Neutrophil (primary cell): ENCODE data around the gene COL4A1.

ENCODE experiments used
- H3K27ac ChIP-seq: fragments of 200-600 bp; sonication (generic); 2 replicates; pipeline ENCODE4 v1.5.1; 2016; ENCODE audit warnings: mild to moderate bottlenecking, moderate library complexity
- H3K27me3 ChIP-seq: fragments of 200-600 bp; sonication (generic); 2 replicates; pipeline ENCODE4 v1.6.0; 2016; ENCODE audit warnings: mild to moderate bottlenecking
- H3K36me3 ChIP-seq: fragments of 200-600 bp; sonication (generic); 2 replicates; pipeline ENCODE4 v1.5.1; 2017
- H3K4me1 ChIP-seq, 2 experiments: fragments of 200-600 bp in 1 of 2; sonication (generic) in 1 of 2; 1 replicate in 1 of 2; 2 replicates in 1 of 2; pipeline versions ENCODE4 v1.5.1 to v1.6.1; 2013 to 2016; ENCODE audit warnings: low read depth in 1 of 2, low read length in 1 of 2, mild to moderate bottlenecking in 1 of 2, moderate library complexity in 1 of 2; ENCODE audit not compliant: control insufficient read depth in 1 of 2, insufficient read depth in 1 of 2
- H3K4me3 ChIP-seq, 2 experiments: fragments of 200-600 bp in 1 of 2; sonication (generic) in 1 of 2; 1 replicate in 1 of 2; 2 replicates in 1 of 2; pipeline ENCODE4 v1.5.1; 2013 to 2016; ENCODE audit warnings: low read depth in 1 of 2, low read length in 1 of 2, mild to moderate bottlenecking in 1 of 2, moderate library complexity in 1 of 2
- H3K9me3 ChIP-seq: fragments of 200-600 bp; sonication (generic); 2 replicates; pipeline ENCODE4 v1.5.1; 2016
- CTCF ChIP-seq: fragments of 200-600 bp; sonication (generic); IDR thresholded peaks from 2 replicates; pipeline ENCODE4 v1.5.1; 2016; ENCODE audit warnings: antibody characterized with exemption

Gene COL4A1

GRCh38 chr13:110187641-110188161 is 119.3 kb downstream of the COL4A1 start:
- Histone ChIP-seq H3K9me3 (no peaks in the 10 kb centered on the region), H3K27me3 (peaks cover 5% of the 10 kb centered on the region), H3K36me3 (no peaks in the 10 kb centered on the region), H3K27ac (no peak overlapping the region), H3K4me1 (no peaks in the 10 kb centered on the region), H3K4me3 (no peak overlapping the region)
- no peak for TF ChIP-seq CTCF

- Histone ChIP-seq H3K4me3 (no peak overlapping the region), H3K27ac (no peak overlapping the region), H3K27me3 (peaks cover 5% of the 10 kb centered on the region), H3K4me1 (no peaks in the 10 kb centered on the region), H3K36me3 (no peaks in the 10 kb centered on the region), H3K9me3 (no peaks in the 10 kb centered on the region)
- no peak for TF ChIP-seq CTCF
These were observed 120.6 kb downstream of the COL4A1 start for GRCh38 chr13:110186231-110186855.

- TF ChIP-seq CTCF = no peak
- H3K36me3 ChIP-seq = no peaks in the 10 kb centered on the region
- H3K4me1 ChIP-seq = no peaks in the 10 kb centered on the region
These were observed 121.3 kb downstream of the COL4A1 start for GRCh38 chr13:110185696-110186095.

GRCh38 chr13:110183910-110184309 is 123.0 kb downstream of the COL4A1 start:
- Histone ChIP-seq H3K36me3 (no peaks in the 10 kb centered on the region), H3K4me3 (no peak overlapping the region), H3K27me3 (no peaks in the 10 kb centered on the region), H3K4me1 (no peaks in the 10 kb centered on the region), H3K9me3 (no peaks in the 10 kb centered on the region), H3K27ac (no peak overlapping the region)
- no peak for TF ChIP-seq CTCF

More at GRCh38 chr13:110185696-110186095, 121.3 kb downstream of the COL4A1 start:
- Histone ChIP-seq H3K4me3 (no peak overlapping the region), H3K27me3 (peaks cover 5% of the 10 kb centered on the region), H3K27ac (no peak overlapping the region), H3K9me3 (no peaks in the 10 kb centered on the region)

- no peaks in the 10 kb centered on the region for H3K4me1 ChIP-seq
- no peak overlapping the region for H3K4me3 ChIP-seq
- H3K36me3 ChIP-seq = no peaks in the 10 kb centered on the region
- no peak overlapping the region for H3K27ac ChIP-seq
- H3K27me3 ChIP-seq = no peaks in the 10 kb centered on the region
- no peak for TF ChIP-seq CTCF
- H3K9me3 ChIP-seq = no peaks in the 10 kb centered on the region
These were observed 124.5 kb downstream of the COL4A1 start for GRCh38 chr13:110182461-110182860.
